Fibroblast of upper back skin (primary cell): Measurements from ENCODE around the gene VCAM1.
A peak's percentile ranks its signal among the peaks of the same experiment; 100 is the strongest.

Source experiments
- DNase-seq: peaks from one replicate; pipeline ENCODE4 v3.0.0-alpha.2; 2013

Gene VCAM1

DNA sequence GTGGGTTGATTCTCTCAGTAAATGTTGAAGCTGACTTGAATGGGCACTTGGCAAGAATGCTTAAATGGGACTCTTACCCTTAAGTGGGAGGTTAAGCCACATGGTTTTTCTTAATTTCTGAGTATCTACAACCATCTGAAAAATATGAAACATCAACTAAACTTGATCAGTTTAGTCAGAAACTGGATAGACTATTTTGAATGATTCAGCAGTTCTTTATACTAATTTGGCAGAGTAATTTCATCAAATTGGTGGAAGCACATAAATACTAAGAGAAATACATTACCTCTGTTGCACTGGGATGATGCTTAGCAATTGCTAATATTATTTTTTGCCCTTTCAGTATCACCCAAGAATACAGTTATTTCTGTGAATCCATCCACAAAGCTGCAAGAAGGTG is 4.7 kb downstream of the VCAM1 start:
- DNase-seq, result no peak

- DNase-seq, result peak; percentile 80
Observed at GRCh38 chr1:100730130-100730529, 10.6 kb downstream of the VCAM1 start.

DNA sequence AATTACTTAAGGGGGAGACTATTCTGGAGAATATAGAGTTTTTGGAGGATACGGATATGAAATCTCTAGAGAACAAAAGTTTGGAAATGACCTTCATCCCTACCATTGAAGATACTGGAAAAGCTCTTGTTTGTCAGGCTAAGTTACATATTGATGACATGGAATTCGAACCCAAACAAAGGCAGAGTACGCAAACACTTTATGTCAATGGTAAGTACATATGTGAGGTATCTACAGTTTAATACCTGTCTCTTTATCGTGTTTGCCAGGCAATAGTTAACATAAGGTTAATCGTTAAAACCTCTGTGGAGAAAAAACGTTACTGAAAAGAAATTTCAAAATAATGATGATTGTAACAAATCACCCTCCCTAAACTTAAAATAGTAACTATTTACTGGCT is 11.8 kb downstream of the VCAM1 start:
- DNase-seq, result no peak

- DNase-seq, result no peak
Observed at GRCh38 chr1:100731758-100732157, 12.2 kb downstream of the VCAM1 start.

- peak; percentile 97 for DNase-seq
Observed at GRCh38 chr1:100734676-100735075, 15.1 kb downstream of the VCAM1 start.

- no peak for DNase-seq
Observed at GRCh38 chr1:100735244-100735643, 15.7 kb downstream of the VCAM1 start.

- DNase-seq, result peak; percentile 35
Observed at GRCh38 chr1:100736324-100736723, 16.8 kb downstream of the VCAM1 start.

DNA sequence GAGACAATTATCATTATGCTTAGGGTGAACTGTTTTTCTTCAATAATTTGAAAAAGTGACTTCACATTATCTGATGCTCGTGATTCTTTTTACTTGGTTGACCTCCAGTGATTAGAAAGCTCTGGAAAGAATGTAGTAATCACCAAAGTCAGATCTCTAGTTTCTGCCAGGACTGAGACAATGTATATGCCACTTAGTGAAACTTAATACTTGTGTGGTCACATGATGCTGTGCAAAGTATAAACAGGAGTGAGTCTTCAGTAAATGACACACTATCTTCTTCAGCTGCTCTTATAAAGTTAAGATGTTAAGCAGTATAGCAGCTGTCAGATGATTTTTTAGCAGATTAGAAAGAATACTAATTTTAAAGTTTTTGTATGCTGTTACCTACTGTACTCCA is 17.2 kb downstream of the VCAM1 start:
- peak; percentile 60 for DNase-seq

DNA sequence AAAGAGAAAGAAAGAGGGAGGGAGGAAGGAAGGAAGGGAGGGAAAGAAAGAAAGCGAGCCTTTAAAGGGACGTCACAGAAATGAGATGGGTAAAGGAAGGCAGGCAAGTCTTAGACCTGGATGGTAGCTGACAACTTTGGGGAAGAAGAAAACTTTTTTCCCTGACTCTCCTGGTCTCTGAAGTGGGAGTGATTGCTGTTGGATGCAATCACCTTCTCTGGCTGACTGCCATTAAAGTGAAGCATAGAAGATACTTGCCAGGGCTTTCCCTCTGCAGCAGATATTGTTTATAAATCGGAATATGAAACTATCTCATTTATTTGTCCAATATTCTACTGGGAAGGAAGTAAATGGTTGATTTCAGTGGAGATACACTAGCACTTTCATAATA is 27.0 kb downstream of the VCAM1 start:
- DNase-seq, result no peak

DNA sequence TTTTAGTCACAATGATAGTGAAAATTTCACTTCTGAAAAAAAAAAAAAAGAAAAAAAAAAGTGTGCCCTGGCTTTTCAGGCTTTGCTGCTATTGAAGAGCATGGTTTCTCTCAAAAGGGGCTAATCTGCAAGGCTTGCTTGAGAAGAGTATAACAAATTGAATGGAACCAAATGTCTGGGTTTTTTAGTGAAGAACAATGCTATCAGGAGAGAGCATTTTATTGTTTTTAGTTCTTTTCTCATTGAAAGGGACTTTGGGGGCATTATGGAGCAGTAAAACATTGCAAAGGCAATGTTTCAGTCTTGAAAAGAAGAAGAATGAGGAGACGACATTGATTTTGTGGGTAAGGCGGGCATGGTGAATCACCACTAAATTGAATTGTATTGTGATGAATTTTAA is 28.2 kb downstream of the VCAM1 start:
- DNase-seq, result no peak

- DNase-seq, result no peak
Observed at GRCh38 chr1:100750005-100750885, 30.7 kb downstream of the VCAM1 start.

DNA sequence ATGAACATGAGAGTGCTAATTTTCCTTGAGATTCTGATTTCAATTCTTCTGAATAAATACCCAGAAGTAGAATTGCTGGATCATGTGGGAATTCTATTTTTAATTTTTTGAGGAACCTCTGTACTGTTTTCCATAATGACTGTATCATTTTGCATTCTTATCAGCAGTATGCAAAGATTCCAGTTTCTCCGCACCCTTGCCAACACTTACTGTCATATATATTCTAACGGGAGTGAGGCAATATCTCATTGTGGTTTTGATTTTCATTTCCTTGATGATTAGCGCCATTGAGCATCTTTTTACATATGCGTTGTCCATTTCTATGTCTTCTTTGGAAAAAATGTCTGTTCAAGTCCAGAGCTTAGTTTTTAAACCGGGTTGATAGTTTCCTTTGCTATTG is 33.2 kb downstream of the VCAM1 start:
- no peak for DNase-seq

DNA sequence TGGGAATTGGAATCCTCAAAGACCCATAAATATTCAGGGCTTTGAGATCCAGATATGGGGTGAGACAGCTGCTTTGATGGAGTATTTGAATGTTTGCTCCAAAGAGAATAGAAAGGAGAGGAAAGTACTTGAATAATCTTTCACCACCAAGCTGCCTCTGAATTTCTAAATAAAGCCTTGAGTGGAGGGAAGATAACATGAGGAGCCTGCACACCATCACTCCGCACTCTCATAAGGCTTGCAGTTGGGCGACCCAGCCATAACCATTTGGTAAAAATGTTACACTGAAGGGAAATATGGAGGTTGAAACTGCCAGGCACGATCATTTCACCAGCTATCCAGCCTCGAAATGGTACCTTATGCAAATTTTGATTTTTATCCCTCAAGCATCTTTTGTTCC is 38.4 kb downstream of the VCAM1 start:
- no peak for DNase-seq

GRCh38 chr1:100759188-100759587 is 39.6 kb downstream of the VCAM1 start:
- DNase-seq, result no peak

DNA sequence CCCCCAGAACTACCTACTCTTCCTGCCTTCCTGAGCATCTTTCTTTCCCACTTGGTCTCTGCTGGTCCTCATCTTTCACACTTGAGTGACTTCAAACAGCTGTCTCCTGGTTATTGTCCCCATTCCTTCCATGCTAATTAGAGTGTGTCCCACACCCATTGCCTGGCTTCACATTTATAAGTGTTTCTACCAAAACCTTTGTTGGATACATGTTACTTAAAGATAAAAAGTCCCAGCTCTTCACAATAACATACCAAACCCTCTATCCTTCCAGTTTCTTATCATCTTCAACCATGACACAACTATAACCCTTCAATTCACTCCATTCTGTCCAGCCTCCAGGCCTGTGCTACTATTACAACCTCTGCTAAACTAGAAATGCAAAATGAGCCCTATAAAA is 41.0 kb downstream of the VCAM1 start:
- no peak for DNase-seq

DNA sequence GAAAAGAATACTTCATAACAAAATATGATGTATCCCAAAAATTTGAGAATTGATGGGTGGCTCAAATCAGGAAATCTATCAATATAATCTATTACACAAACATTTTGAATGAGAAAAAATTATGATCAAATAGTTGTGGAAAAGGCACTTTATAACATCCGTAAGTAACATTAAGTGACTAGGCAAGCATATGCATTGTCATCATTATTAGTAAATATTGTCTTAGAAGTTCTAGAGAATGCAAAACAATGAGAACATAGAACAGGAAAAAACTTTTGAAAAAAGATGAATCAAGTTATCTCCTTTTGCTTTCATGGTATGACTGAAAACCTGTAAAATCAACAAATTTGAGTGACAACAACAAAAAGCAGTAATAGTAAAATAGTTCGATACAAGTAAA is 42.9 kb downstream of the VCAM1 start:
- DNase-seq, result no peak

DNA sequence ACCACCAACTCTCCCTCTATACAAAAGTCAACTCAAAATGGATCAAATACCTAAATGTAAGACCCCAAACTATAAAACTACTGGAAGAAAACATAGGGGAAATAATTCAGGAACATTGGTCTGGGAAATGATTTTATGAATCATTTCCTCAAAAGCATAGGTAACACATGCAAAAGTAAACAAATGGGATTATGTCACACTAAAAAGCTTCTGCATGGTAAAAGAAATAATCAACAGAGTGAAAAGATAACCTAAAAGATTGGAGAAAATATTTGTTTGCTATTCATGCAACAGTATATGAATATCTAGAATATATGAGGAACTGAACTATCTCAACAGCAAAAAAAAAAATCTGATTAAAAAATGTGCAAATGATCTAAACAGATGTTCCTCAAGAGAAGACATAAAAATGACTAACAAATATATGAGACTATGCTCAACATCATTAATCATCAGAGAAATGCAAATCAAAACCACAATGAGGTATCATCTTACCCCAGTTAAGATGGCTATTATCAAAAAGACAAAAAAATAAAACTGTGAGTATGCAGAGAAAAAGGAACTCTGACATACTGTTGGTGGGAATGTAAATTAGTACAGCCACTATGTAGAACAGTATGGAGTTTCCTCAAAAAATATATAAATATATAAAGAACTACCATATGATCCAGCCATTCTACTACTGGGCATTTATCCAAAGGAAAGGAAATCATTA is 47.8 kb downstream of the VCAM1 start:
- peak; percentile 82 for DNase-seq

- no peak for DNase-seq
Observed at GRCh38 chr1:100769323-100769722, 49.8 kb downstream of the VCAM1 start.

DNA sequence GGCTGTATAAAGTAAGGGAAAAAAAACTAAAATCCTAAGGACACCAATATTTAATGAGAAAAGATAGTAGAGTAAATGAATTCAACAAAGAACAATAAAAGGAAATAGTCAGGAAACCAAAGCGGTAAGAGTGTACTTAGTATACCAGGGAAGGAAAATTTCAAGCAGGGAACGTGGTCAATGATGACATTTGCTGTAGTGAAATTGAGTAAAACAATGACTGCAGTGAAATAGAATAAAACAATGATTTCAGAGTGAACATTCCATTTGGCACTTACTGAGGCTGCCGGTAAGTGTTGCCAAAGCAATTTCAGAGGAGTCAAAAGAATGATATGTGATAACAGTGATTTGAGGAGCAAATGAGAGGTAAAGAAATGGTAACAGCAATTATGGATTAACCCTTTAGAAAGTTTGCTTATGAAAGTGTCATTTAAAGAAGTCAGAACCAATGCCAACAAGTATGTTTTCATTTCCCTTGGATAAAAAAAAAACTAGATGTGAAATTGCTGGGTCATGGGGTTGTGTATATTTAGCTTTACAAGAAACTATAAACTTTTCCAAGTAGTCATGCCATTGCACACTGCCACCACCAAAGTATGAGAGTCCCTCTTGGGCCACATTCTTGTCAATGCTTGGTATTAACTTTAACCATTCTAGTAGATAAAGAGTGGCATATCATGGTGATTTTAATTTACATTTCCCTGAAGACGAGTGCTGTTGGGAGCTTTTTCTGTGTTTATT is 50.5 kb downstream of the VCAM1 start:
- DNase-seq, result no peak

GRCh38 chr1:100773444-100773843 is 53.9 kb downstream of the VCAM1 start:
- DNase-seq, result no peak

DNA sequence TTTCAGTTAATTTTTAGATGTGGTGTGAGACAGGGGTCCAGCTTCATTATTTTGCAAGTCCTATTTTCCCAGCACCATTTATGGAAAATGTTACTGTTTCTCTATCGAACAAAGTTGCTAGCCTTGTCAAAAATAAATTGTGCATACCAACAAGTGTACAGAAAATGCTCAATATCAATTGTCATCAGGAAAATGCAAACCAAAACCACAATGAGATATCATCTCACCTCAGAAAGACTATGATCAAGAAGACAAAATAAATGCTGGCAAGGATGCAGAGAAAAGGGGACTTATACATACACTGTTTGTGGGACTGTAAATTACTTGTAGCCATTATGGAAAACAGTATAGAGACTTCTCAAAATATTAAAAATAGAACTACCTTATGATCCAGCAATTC is 54.8 kb downstream of the VCAM1 start:
- DNase-seq, result no peak

DNA sequence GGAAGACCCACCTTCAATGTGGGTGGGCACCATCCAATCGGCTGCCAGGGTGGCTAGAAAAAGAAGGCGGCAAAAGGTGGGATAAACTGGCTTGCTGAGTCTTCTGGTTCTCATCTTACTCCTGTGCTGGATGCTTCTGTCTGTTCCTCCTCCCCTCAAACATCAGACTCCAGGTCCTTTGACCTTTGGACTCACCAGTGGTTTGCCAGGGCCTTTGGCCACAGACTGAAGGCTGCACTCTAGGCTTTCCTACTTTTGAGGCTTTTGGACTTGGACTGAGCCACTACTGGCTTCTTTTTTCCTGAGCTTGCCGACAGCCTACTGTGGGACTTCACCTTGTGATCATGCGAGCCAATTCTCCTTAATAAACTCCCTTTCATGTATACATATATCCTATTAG is 55.9 kb downstream of the VCAM1 start:
- DNase-seq, result no peak

DNA sequence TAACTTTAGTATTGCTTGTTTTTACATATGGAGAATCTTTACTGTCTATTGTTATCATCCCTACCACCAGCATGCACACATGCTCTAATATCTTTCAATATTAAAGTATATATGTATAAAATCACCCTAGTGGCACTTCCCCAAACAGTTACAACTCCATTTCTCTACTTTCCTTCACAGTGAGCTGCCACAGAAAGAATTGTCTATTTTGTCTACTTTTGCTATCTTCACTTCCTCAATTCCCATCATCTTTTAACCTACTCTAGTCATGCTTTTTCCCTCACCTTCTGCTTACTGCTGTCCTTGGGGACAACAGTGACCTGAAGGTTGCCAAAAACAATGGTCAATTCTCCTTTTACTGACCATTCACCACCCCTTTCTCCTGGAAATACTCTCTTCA is 59.2 kb downstream of the VCAM1 start:
- no peak for DNase-seq

DNA sequence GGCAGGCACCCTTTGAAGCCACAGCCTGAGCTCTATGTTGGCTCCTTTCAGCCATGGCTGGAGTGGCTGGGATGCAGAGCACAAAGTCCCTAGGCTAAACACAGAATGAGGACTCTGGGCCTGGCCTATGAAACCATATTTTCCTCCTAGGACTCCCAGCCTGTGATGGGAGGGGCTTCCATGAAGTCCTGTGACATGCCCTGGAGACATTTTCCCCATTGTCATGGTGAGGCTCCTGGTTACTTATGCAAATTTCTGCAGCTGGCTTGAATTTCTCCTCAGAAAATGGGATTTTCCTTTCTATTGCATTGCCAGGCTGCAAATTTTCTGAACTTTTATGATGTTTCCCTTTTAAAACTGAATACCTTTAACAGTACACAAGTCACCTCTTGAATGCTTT is 61.3 kb downstream of the VCAM1 start:
- no peak for DNase-seq
